Measurements from ENCODE around the gene FCRL1. TPM values are rescaled to one million over a fixed set of nuclear protein-coding genes. Genes with fewer than 3 reads are reported as not detected.

Gene FCRL1
- total RNA-seq, 2 donors from 2014 or later = 0.07 TPM; not detected in 1

GRCh38 chr1:157834430-157834829 lies 14.5 kb upstream of the FCRL1 start:
- H3K9ac ChIP-seq (ENCODE audit: low read depth in 2 of 2, low read length in 2 of 2) = no peak overlapping the region
- DNase-seq = no peak
- no peaks in the 10 kb centered on the region for H3K4me1 ChIP-seq
- no peak overlapping the region for H3K4me3 ChIP-seq
- no peaks in the 10 kb centered on the region for H3K27me3 ChIP-seq
- H3K27ac ChIP-seq = no peak overlapping the region
- no peaks in the 10 kb centered on the region for H3K9me3 ChIP-seq
- H3K36me3 ChIP-seq = no peaks in the 10 kb centered on the region
- TF ChIP-seq CTCF (IDR thresholded peaks at IDR 0.05) = no peak
- intact Hi-C loops (cut with DNase I) = no loop called here

- no peaks in the 10 kb centered on the region for H3K9me3 ChIP-seq
- no peaks in the 10 kb centered on the region for H3K27me3 ChIP-seq
- H3K27ac ChIP-seq = no peak overlapping the region
- DNase-seq = no peak
- H3K9ac ChIP-seq (ENCODE audit: low read depth in 2 of 2, low read length in 2 of 2) = no peak overlapping the region
- no peaks in the 10 kb centered on the region for H3K36me3 ChIP-seq
- no peak for TF ChIP-seq CTCF (IDR thresholded peaks at IDR 0.05)
- no peak overlapping the region for H3K4me3 ChIP-seq
- intact Hi-C loops (cut with DNase I) = no loop called here
- H3K4me1 ChIP-seq = no peaks in the 10 kb centered on the region
Observed at GRCh38 chr1:157833145-157833544, 13.2 kb upstream of the FCRL1 start.

- H3K4me3 ChIP-seq = no peak overlapping the region
- intact Hi-C loops (cut with DNase I) = no loop called here
- TF ChIP-seq CTCF (IDR thresholded peaks at IDR 0.05) = no peak
- H3K4me1 ChIP-seq = no peaks in the 10 kb centered on the region
- H3K9ac ChIP-seq (ENCODE audit: low read depth in 2 of 2, low read length in 2 of 2) = no peak overlapping the region
- no peak for DNase-seq
- H3K36me3 ChIP-seq = no peaks in the 10 kb centered on the region
- H3K27me3 ChIP-seq = no peaks in the 10 kb centered on the region
- no peak overlapping the region for H3K27ac ChIP-seq
- H3K9me3 ChIP-seq = no peaks in the 10 kb centered on the region
Observed at GRCh38 chr1:157831968-157832626, 12.2 kb upstream of the FCRL1 start.

GRCh38 chr1:157830887-157831286 lies 11.0 kb upstream of the FCRL1 start:
- no peak for DNase-seq
- intact Hi-C loops (cut with DNase I) = no loop called here
- no peak overlapping the region for H3K9ac ChIP-seq (ENCODE audit: low read depth in 2 of 2, low read length in 2 of 2)
- H3K9me3 ChIP-seq = no peaks in the 10 kb centered on the region
- no peaks in the 10 kb centered on the region for H3K36me3 ChIP-seq
- no peak overlapping the region for H3K27ac ChIP-seq
- H3K4me1 ChIP-seq = no peaks in the 10 kb centered on the region
- no peak overlapping the region for H3K4me3 ChIP-seq
- no peak for TF ChIP-seq CTCF (IDR thresholded peaks at IDR 0.05)
- H3K27me3 ChIP-seq = no peaks in the 10 kb centered on the region

GRCh38 chr1:157829711-157830110 lies 9.8 kb upstream of the FCRL1 start:
- H3K27me3 ChIP-seq = no peaks in the 10 kb centered on the region
- no peaks in the 10 kb centered on the region for H3K36me3 ChIP-seq
- H3K9ac ChIP-seq (ENCODE audit: low read depth in 2 of 2, low read length in 2 of 2) = no peak overlapping the region
- H3K4me3 ChIP-seq = no peak overlapping the region
- H3K4me1 ChIP-seq = no peaks in the 10 kb centered on the region
- DNase-seq = no peak
- TF ChIP-seq CTCF (IDR thresholded peaks at IDR 0.05) = no peak
- no peak overlapping the region for H3K27ac ChIP-seq
- H3K9me3 ChIP-seq = no peaks in the 10 kb centered on the region
- intact Hi-C loops (cut with DNase I) = no loop called here
